Frontal cortex (tissue), 4 donors: ENCODE measurements around the gene PIP5K1B. TPM values are rescaled to one million over a fixed set of nuclear protein-coding genes. Genes with fewer than 3 reads are reported as not detected.

Experiments used
- DNase-seq, 2 donors: peaks; one replicate each; pipeline ENCODE4 v3.0.0; 2012; ENCODE audit warnings: low spot score in 2 of 2
- FAIRE-seq: peaks from 2 replicates; lab custom pipeline; 2012; peaks lifted over from hg19 to GRCh38; lab: Jason Lieb, UNC
- total RNA-seq: library from RNA; depleted of rRNA; stranded (reverse); fragments of >200 nt; gene quantifications from one replicate; pipeline ENCODE4 v1.2.3, GENCODE V29; 2014
- donor health status: control.
- donor health status: control.
- donor health status: control.

PIP5K1B gene
- total RNA-seq, 1 donor from 2014 or later: 2.9 TPM

GRCh38 chr9:68998812-68999211 is 293.8 kb downstream of the PIP5K1B start:
- FAIRE-seq (no peak), DNase-seq (no peak)

GRCh38 chr9:68999393-69000105 is 294.5 kb downstream of the PIP5K1B start:
- FAIRE-seq (no peak), DNase-seq (peak in 1 of 2 donors; percentile 67)

GRCh38 chr9:69001921-69002320 is 296.9 kb downstream of the PIP5K1B start:
- DNase-seq: no peak
- no peak for FAIRE-seq

- DNase-seq: no peak
Observed at GRCh38 chr9:69003051-69003450, 298.0 kb downstream of the PIP5K1B start.

GRCh38 chr9:69004836-69005235 is 299.8 kb downstream of the PIP5K1B start:
- FAIRE-seq (no peak), DNase-seq (no peak)

More at GRCh38 chr9:69003051-69003450, 298.0 kb downstream of the PIP5K1B start:
- FAIRE-seq: no peak

GRCh38 chr9:69009708-69010107 is 304.7 kb downstream of the PIP5K1B start:
- DNase-seq (no peak), FAIRE-seq (no peak)

GRCh38 chr9:69012696-69013381 is 307.8 kb downstream of the PIP5K1B start:
- FAIRE-seq (no peak), DNase-seq (no peak)

GRCh38 chr9:69013382-69013727 is 308.3 kb downstream of the PIP5K1B start:
- FAIRE-seq: no peak
- no peak for DNase-seq

- DNase-seq (no peak), FAIRE-seq (no peak)
Observed at GRCh38 chr9:69014013-69014412, 309.0 kb downstream of the PIP5K1B start, which contains the start of gene PRKACG. Gene PRKACG (minus strand): TSS chr9:69014113. CDS start chr9:69014092, 21 bp downstream.

- no peak for DNase-seq
Observed at GRCh38 chr9:69016191-69017096, 311.4 kb downstream of the PIP5K1B start.

GRCh38 chr9:69018737-69019136 is 313.7 kb downstream of the PIP5K1B start:
- FAIRE-seq (no peak), DNase-seq (no peak)

More at GRCh38 chr9:69016191-69017096, 311.4 kb downstream of the PIP5K1B start:
- no peak for FAIRE-seq

- DNase-seq (no peak), FAIRE-seq (no peak)
Observed at GRCh38 chr9:69019808-69020207, 314.8 kb downstream of the PIP5K1B start.

- DNase-seq (no peak), FAIRE-seq (no peak)
Observed at GRCh38 chr9:69020301-69021145, 315.5 kb downstream of the PIP5K1B start.

- DNase-seq (no peak), FAIRE-seq (no peak)
Observed at GRCh38 chr9:69023650-69024049, 318.6 kb downstream of the PIP5K1B start.

- no peak for FAIRE-seq
- DNase-seq: peak in 1 of 2 donors; percentile 55
Observed at GRCh38 chr9:69027355-69028097, 322.5 kb downstream of the PIP5K1B start.

GRCh38 chr9:69028754-69029153 is 323.7 kb downstream of the PIP5K1B start:
- no peak for DNase-seq
- no peak for FAIRE-seq

- no peak for FAIRE-seq
Observed at GRCh38 chr9:69029535-69029934, 324.5 kb downstream of the PIP5K1B start.

GRCh38 chr9:69030851-69031645 is 326.0 kb downstream of the PIP5K1B start:
- DNase-seq (no peak), FAIRE-seq (no peak)

More at GRCh38 chr9:69029535-69029934, 324.5 kb downstream of the PIP5K1B start:
- no peak for DNase-seq
